PC-3 (cell line): Measurements from ENCODE around the gene MPHOSPH8.

Source experiments
- EZH2 ChIP-seq: fragments of 300-600 bp; sonication (generic); IDR thresholded peaks from one replicate; pipeline ENCODE4 v1.6.1; 2017; ENCODE audit warnings: antibody characterized with exemption, mild to moderate bottlenecking, low read length; ENCODE audit not compliant: unreplicated experiment
- TF ChIP-seq, protein P1 (sequence below): fragments of 300-600 bp; sonication (generic); conservative IDR thresholded peaks from 2 replicates; pipeline ENCODE4 v1.5.1; 2017; ENCODE audit warnings: antibody characterized with exemption, low read depth, mild to moderate bottlenecking, low read length

DNA sequence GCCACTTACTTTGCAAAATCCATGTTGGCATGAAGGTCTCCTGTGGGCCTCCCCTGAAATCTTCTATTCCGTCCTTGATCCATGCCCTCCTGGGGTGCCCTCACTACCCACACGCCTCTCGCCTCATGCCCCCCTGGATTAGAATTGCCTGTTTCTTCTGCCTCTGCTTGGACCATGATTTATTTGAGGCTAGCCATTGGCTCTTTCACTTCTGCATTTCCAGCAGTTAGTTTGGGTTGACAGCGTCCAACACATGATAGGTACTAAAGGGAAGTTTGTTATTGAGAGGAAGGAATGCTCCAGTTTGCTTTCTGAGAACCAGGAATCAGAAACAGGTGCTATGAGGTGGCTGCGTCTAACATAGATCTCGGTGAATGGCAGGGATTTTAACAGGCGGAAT is 41.6 kb upstream of the MPHOSPH8 start:
- TF ChIP-seq, protein P1, sequence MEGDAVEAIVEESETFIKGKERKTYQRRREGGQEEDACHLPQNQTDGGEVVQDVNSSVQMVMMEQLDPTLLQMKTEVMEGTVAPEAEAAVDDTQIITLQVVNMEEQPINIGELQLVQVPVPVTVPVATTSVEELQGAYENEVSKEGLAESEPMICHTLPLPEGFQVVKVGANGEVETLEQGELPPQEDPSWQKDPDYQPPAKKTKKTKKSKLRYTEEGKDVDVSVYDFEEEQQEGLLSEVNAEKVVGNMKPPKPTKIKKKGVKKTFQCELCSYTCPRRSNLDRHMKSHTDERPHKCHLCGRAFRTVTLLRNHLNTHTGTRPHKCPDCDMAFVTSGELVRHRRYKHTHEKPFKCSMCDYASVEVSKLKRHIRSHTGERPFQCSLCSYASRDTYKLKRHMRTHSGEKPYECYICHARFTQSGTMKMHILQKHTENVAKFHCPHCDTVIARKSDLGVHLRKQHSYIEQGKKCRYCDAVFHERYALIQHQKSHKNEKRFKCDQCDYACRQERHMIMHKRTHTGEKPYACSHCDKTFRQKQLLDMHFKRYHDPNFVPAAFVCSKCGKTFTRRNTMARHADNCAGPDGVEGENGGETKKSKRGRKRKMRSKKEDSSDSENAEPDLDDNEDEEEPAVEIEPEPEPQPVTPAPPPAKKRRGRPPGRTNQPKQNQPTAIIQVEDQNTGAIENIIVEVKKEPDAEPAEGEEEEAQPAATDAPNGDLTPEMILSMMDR: no peak
- TF ChIP-seq EZH2: no peak
